GM12872 (cell line): ENCODE measurements around the gene NCBP3.

Experiments used
- TF ChIP-seq, protein P1 (sequence below): IDR thresholded peaks from 3 replicates; pipeline ENCODE4 v1.5.1; 2011; ENCODE audit warnings: low read depth, mild to moderate bottlenecking, low read length, moderate library complexity; ENCODE audit not compliant: insufficient read depth

The NCBP3 gene

GRCh38 chr17:3799181-3799945, 46.7 kb downstream of the NCBP3 start:
- TF ChIP-seq, protein P1, sequence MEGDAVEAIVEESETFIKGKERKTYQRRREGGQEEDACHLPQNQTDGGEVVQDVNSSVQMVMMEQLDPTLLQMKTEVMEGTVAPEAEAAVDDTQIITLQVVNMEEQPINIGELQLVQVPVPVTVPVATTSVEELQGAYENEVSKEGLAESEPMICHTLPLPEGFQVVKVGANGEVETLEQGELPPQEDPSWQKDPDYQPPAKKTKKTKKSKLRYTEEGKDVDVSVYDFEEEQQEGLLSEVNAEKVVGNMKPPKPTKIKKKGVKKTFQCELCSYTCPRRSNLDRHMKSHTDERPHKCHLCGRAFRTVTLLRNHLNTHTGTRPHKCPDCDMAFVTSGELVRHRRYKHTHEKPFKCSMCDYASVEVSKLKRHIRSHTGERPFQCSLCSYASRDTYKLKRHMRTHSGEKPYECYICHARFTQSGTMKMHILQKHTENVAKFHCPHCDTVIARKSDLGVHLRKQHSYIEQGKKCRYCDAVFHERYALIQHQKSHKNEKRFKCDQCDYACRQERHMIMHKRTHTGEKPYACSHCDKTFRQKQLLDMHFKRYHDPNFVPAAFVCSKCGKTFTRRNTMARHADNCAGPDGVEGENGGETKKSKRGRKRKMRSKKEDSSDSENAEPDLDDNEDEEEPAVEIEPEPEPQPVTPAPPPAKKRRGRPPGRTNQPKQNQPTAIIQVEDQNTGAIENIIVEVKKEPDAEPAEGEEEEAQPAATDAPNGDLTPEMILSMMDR: no peak

GRCh38 chr17:3798273-3799180, 47.5 kb downstream of the NCBP3 start:
- TF ChIP-seq, protein P1: no peak

GRCh38 chr17:3796822-3797170, 49.2 kb downstream of the NCBP3 start:
- TF ChIP-seq, protein P1: no peak

DNA sequence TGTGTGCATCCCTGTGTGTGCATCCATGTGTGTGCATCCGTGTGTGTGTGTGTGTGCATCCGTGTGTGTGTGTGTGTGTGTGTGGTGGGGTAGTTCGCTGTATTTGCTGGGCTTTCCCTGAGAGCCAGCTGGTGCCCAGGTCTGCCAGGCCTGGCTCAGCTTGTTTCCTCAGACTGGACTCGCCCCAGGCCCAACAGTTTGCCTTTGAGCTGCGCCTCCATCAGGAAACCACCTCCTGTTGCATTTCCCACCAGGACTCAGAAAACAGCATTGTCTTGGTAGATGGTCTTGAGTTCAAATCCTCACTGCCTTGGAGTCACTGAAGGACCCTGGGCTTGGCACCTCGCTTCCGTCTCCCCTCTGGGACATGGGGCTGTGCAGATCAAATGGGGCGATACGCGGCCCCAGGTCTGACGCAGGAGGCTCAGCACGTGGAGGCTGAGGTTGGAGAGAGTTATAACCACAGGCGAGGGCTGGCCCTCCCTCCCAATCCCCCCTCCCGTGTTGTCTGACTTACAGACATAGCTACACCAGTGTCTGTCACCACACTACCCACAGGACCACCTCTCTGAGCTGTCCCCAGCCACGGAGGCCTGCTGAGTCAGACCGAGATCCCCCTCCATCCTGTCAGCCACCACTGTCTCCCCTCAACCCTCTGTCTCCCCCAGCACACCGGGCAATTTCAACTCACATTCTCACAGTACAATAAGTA, 49.8 kb downstream of the NCBP3 start:
- TF ChIP-seq, protein P1: no peak

- TF ChIP-seq, protein P1: no peak
Measured at GRCh38 chr17:3795390-3796102, 50.5 kb downstream of the NCBP3 start.

- TF ChIP-seq, protein P1: no peak
Measured at GRCh38 chr17:3794557-3795389, 51.3 kb downstream of the NCBP3 start.
